Mucosa of stomach (tissue), 1 donor: ENCODE data around the gene IL1A.

ENCODE experiments used
- H3K27me3 ChIP-seq: one replicate; pipeline ENCODE4 v1.7.0; 2013; ENCODE audit warnings: mild to moderate bottlenecking, low read length; ENCODE audit not compliant: control insufficient read depth, insufficient read depth
- H3K36me3 ChIP-seq: one replicate; pipeline ENCODE4 v1.7.0; 2013; ENCODE audit warnings: low read length; ENCODE audit not compliant: control insufficient read depth, insufficient read depth
- H3K4me1 ChIP-seq: one replicate; pipeline ENCODE4 v1.7.0; 2013; ENCODE audit warnings: mild to moderate bottlenecking, low read length; ENCODE audit not compliant: control insufficient read depth, insufficient read depth
- H3K4me3 ChIP-seq: one replicate; pipeline ENCODE4 v1.7.0; 2013; ENCODE audit warnings: low read length
- H3K9ac ChIP-seq: one replicate; pipeline ENCODE4 v1.7.0; 2013; ENCODE audit warnings: mild to moderate bottlenecking, low read length, moderate library complexity
- H3K9me3 ChIP-seq: one replicate; pipeline ENCODE4 v1.7.0; 2013; ENCODE audit warnings: mild to moderate bottlenecking, low read length, moderate library complexity; ENCODE audit not compliant: control insufficient read depth
- donor health status: Pancreatic carcinoma.

IL1A gene

DNA sequence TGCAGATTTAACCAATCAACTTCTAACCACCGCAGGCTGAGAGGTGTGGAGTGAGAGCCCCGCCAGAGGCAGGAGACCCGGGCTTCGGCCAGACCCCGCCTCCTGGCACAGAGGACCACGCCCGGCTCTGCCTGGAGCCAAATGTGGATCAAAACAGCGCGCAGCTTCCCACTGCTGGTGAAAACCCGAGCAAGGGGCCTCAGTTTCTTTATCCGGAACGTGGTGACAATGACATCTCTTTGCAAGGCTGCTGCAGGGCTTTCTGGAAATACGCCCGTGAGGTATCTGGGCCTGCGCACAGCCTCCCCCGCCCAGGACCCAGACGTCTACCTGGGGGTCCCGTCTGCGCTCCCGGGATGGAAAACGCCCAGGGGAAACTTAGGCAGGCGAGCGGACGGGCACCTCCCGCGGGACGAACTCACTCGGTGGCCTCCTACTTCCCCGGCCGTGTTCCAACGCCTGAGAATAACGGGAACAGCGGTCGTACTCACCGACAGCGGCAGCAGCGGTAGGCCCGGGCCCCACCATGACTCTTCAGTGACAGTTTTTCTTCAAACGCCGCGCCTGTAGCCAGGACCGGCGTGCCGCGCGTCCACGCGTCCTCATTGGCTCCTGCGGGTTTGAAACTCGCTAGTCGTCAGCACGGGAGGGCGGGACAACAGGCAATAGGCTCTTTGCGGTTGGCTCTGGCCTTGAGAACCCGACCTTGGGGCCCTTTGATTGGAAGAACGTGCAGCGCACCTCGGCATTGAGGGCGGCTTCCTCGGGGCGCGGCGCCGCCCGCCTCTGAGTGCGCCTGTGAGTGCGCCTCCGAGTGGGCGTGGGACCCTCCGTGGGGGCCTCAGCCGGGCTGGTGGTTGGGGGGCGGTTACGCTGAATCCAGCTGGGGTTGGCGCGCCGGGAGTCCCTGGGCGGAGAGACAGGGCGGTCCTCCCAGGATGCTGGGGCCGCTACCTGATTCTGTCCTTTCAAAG, 19.9 kb downstream of the IL1A start, which contains the start of gene CKAP2L:
CKAP2L (minus strand) TSS at position 539 of the 974 bp plus-strand sequence; CDS start at position 528, 11 bp downstream.
- peaks cover 5% of the 10 kb centered on the region for H3K4me1 ChIP-seq
- H3K9me3 ChIP-seq: no peaks in the 10 kb centered on the region
- H3K9ac ChIP-seq: peak within 1 kb of the TSS; percentile 60

DNA sequence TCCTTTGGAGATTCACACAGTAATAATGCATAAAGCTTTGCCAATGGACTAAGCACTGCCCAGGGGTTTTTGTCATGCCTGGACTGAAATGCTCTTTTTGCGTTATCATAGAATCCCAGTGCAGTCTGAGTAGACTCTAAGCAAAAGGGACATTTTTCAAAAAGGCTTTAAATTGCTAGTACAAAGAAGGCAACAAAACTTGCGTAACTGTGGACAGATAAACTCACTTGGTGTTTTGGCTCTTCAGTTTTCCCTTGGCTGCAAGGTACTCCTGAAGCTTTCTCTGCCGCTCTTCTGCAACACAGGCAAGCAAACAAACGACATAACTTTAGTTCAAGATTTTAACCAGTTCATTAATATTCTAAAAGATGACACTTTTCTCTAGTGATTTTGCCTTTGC, 22.0 kb downstream of the IL1A start:
- Histone ChIP-seq H3K36me3 (no peaks in the 10 kb centered on the region), H3K4me3 (no peak overlapping the region), H3K4me1 (peaks cover 5% of the 10 kb centered on the region), H3K27me3 (no peaks in the 10 kb centered on the region), H3K9ac (no peak overlapping the region), H3K9me3 (no peaks in the 10 kb centered on the region)

More for the DNA sequence above, 19.9 kb downstream of the IL1A start, which contains the start of gene CKAP2L:
- H3K36me3 ChIP-seq: no peaks in the 10 kb centered on the region
- no peaks in the 10 kb centered on the region for H3K27me3 ChIP-seq
- H3K4me3 ChIP-seq: peak within 1 kb of the TSS; percentile 84

- no peaks in the 10 kb centered on the region for H3K36me3 ChIP-seq
- H3K27me3 ChIP-seq: no peaks in the 10 kb centered on the region
- no peaks in the 10 kb centered on the region for H3K9me3 ChIP-seq
- no peak overlapping the region for H3K4me3 ChIP-seq
- H3K4me1 ChIP-seq: peaks cover 5% of the 10 kb centered on the region
- H3K9ac ChIP-seq: no peak overlapping the region
Measured at GRCh38 chr2:112760149-112760548, 24.1 kb downstream of the IL1A start.

DNA sequence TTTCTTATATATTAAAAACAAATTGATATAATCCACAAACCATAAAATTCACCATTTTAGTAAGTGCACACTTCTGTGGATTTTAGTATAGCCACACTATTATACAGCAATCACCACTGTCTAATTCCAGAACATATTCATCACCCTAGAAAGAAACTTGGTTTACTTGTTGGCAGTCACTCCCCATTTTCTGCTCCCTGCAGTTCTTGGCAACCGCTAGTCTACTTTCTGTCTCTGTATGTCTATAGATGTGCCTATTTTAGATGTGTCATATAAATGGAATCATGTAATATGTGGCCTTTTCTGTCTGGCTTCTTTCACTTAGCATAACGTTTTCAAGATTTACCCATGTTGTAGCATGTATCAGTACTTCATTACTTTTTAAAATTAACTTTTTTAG, 25.6 kb downstream of the IL1A start:
- Histone ChIP-seq H3K4me1 (peaks cover under 1% of the 10 kb centered on the region), H3K4me3 (no peak overlapping the region), H3K9ac (no peak overlapping the region), H3K27me3 (no peaks in the 10 kb centered on the region), H3K36me3 (no peaks in the 10 kb centered on the region), H3K9me3 (no peaks in the 10 kb centered on the region)

DNA sequence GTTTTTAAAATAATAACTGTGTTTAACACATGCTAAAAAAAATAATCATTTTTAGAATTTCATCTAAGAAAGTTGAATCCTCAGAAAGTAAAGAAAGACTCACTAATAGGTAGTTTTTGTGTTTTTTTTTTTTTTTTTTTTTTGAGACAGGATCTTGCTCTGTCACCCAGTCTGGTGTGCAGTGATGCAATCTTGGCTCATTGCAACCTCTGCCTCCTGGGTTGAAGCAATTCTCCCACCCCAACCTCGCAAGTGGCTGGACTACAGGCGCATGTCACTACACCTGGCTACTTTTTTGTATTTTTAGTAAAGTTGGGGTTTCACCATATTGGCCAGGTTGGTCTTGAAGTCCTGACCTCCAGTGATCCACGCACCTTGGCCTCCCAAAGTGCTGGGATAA, 27.0 kb downstream of the IL1A start:
- Histone ChIP-seq H3K36me3 (no peaks in the 10 kb centered on the region), H3K4me1 (no peaks in the 10 kb centered on the region), H3K27me3 (no peaks in the 10 kb centered on the region), H3K9ac (no peak overlapping the region), H3K4me3 (no peak overlapping the region), H3K9me3 (no peaks in the 10 kb centered on the region)

- H3K4me3 ChIP-seq: no peak overlapping the region
- no peaks in the 10 kb centered on the region for H3K27me3 ChIP-seq
- H3K4me1 ChIP-seq: peaks cover under 1% of the 10 kb centered on the region
- H3K9me3 ChIP-seq: no peaks in the 10 kb centered on the region
- no peak overlapping the region for H3K9ac ChIP-seq
- no peaks in the 10 kb centered on the region for H3K36me3 ChIP-seq
Measured at GRCh38 chr2:112756207-112756606, 28.1 kb downstream of the IL1A start.

- no peak overlapping the region for H3K9ac ChIP-seq
- peaks cover 3% of the 10 kb centered on the region for H3K4me1 ChIP-seq
- no peak overlapping the region for H3K4me3 ChIP-seq
- no peaks in the 10 kb centered on the region for H3K9me3 ChIP-seq
- H3K27me3 ChIP-seq: no peaks in the 10 kb centered on the region
- H3K36me3 ChIP-seq: no peaks in the 10 kb centered on the region
Measured at GRCh38 chr2:112755444-112755843, 28.8 kb downstream of the IL1A start.

GRCh38 chr2:112754564-112754963, 29.7 kb downstream of the IL1A start:
- no peaks in the 10 kb centered on the region for H3K27me3 ChIP-seq
- no peak overlapping the region for H3K4me3 ChIP-seq
- no peaks in the 10 kb centered on the region for H3K9me3 ChIP-seq
- H3K36me3 ChIP-seq: no peaks in the 10 kb centered on the region
- no peak overlapping the region for H3K9ac ChIP-seq
- peaks cover 3% of the 10 kb centered on the region for H3K4me1 ChIP-seq

DNA sequence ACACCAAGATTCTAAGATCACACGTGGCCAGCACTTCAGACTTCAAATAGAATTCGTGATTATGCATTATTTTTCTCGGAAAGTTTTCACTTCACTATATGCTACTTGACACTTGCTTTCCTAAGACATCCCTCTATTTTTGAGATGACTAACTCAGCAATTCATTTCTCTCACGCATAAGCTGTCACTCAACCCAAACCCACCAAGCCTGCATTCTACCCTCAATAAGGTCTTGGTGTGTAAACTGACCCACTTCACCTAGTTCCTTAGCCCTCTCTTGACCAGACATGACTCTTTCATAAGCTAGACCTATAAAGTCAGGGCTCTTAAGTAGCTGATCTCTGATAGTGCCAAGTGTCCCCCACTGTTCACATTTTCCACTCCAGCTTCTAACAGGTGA, 31.6 kb downstream of the IL1A start:
- H3K9me3 ChIP-seq: no peaks in the 10 kb centered on the region
- peaks cover 3% of the 10 kb centered on the region for H3K4me1 ChIP-seq
- no peak overlapping the region for H3K4me3 ChIP-seq
- no peaks in the 10 kb centered on the region for H3K36me3 ChIP-seq
- H3K27me3 ChIP-seq: no peaks in the 10 kb centered on the region
- H3K9ac ChIP-seq: no peak overlapping the region

DNA sequence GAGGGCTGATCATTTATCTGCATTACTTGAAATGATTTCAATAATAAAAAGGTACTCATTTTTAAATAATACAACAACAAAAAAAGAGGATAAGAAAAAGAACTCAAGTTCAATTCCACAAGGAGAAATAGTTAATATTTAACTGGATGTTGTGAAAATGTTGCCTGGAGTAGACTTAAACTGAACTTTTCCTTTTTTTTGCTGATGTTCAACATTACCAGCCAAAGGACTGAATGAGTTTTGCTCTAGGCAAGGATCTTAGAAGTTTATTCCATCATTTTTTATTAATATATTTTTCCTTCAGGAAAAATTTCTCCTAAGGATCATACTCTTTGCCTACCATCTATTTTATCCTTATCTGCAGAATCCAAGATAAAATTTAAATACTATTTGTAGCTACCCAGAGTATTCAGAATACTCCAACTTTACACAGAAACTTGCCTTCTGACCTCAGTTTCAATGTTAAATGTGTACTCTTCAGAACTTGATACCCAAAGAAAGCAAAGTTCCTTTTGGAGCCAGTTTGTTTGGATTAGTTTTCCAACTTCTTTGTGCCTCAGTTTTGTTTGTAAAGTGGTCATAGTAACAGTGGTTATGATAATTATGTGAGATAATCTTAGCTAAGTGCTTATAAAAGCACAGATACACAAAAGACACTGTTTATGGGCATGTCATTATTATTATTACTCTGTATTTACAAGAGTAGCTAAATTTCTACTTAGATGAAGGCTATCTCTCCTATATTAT, 32.7 kb downstream of the IL1A start:
- Histone ChIP-seq H3K36me3 (no peaks in the 10 kb centered on the region), H3K4me1 (peaks cover 3% of the 10 kb centered on the region), H3K9ac (no peak overlapping the region), H3K4me3 (no peak overlapping the region), H3K9me3 (no peaks in the 10 kb centered on the region), H3K27me3 (no peaks in the 10 kb centered on the region)

GRCh38 chr2:112750560-112750843, 33.8 kb downstream of the IL1A start:
- H3K9me3 ChIP-seq: no peaks in the 10 kb centered on the region
- H3K4me1 ChIP-seq: peaks cover 3% of the 10 kb centered on the region
- no peak overlapping the region for H3K4me3 ChIP-seq

More at GRCh38 chr2:112750560-112750843, 33.8 kb downstream of the IL1A start:
- no peaks in the 10 kb centered on the region for H3K36me3 ChIP-seq
- no peaks in the 10 kb centered on the region for H3K27me3 ChIP-seq
- no peak overlapping the region for H3K9ac ChIP-seq
